ENCODE results near the gene EFCAB8. TPM values are rescaled to one million over a fixed set of nuclear protein-coding genes. Genes with fewer than 3 reads are reported as not detected.
A peak's percentile ranks its signal among the peaks of the same experiment; 100 is the strongest.
"Not testable (repeated sequence)": the region's sequence is repeated elsewhere in the genome, so short reads cannot be mapped to it uniquely, and the experiment has no call there.

EFCAB8 gene
- total and polyA plus RNA-seq, 4 experiments from 2014 or later: 1.5 to 1.8 TPM; not detected in 2

DNA sequence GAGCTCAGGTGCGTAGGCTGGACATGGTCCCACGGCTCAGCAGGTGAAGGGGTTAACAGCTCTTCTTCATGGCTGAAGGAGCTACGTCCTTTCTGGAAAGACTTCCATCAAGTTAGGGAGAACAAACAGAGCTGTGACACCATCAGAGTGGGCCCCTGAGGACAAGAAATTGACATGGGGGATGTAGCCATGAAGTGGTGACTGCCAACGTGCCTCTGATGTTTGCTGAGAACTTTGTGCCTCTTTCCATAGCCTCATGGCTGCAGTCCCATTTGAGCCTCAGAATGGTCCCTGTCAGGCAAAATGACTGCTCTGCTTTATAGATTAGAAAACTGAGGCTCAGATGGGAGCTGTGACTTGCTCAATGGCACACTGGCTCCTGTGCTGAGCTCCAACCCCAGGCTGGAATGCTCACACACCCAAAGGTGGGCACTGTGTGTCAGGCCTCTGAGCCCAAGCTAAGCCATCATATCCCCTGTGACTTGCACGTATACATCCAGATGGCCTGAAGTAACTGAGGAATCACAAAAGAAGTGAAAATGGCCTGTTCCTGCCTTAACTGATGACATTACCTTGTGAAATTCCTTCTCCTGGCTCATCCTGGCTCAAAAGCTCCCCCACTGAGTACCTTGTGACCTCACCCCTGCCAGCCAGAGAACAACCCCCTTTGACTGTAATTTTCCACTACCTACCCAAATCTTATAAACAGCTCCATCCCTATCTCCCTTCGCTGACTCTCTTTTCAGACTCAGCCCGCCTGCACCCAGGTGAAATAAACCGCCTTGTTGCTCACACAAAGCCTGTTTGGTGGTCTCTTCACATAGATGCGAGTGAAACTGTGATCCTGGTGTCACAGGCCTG is 115.7 kb downstream of the EFCAB8 start:
- not testable (repeated sequence) for H3K27me3 Mint-ChIP-seq; DNase-seq; H3K27ac ChIP-seq (ENCODE audit: low read depth, low read length); H3K36me3 ChIP-seq (ENCODE audit: insufficient read depth, low read length); H3K27me3 ChIP-seq (ENCODE audit: insufficient read depth, low read length); H3K4me3 ChIP-seq (ENCODE audit: low read length in 2 of 2)
- peaks cover 0 to 32% (median 18%) of the 10 kb centered on the region in 8 donors for H3K9me3 Mint-ChIP-seq
- peak overlapping the region in 4 of 8 donors; percentile 30 to 54 (median 41) for H3K4me3 Mint-ChIP-seq
- peak overlapping the region in 2 of 7 donors; percentile 87 to 90 for H3K27ac Mint-ChIP-seq
- peaks cover 0 to 13% of the 10 kb centered on the region in 2 donors for H3K9me3 ChIP-seq (ENCODE audit: control insufficient read depth in 1 of 2, low read length in 2 of 2)
- peaks cover 76% of the 10 kb centered on the region for H3K4me1 ChIP-seq (ENCODE audit: insufficient read depth, low read length)
- ChIA-PET POLR2A (ENCODE audit: partially characterized antibody) (interaction anchor here (2.0 to 2.8 kb wide), 2 partner anchors 9 to 13 kb away, joined by 4 to 11 read pairs; no protein-coding TSS in a partner anchor), CTCF (ENCODE audit: partially characterized antibody) (interaction anchor here (2.3 to 10.1 kb wide), 2 partner anchors 9 to 30 kb away, joined by 9 to 86 read pairs; no protein-coding TSS in a partner anchor)
- intact Hi-C loops (cut with micrococcal nuclease): loop anchor here (5.0 to 10.0 kb wide), 3 partner anchors 33 to 440 kb away; partner anchors contain the start of gene BPIFB2
- H3K4me1 Mint-ChIP-seq: peaks cover 8 to 54% (median 31%) of the 10 kb centered on the region in 4 donors
- H3K36me3 Mint-ChIP-seq: peaks cover 11 to 15% of the 10 kb centered on the region in 2 donors

DNA sequence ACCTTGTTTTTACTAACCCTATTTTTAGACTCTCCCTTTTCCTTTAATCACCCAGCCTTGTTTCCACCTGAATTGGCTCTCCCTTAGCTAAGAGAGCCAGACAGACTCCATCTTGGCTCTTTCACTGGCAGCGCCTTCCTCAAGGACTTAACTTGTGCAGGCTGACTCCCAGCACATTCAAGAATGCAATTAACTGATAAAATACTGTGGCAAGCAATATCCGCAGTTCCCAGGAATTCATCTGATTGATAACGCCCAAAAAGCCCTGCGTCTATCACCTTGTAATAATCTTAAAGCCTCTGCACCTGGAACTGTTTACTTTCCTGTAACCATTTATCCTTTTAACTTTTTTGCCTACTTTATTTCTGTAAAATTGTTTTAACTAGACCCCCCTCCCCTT is 116.4 kb downstream of the EFCAB8 start:
- H3K27me3 ChIP-seq (ENCODE audit: insufficient read depth, low read length); H3K4me3 ChIP-seq (ENCODE audit: low read length in 2 of 2); H3K27ac ChIP-seq (ENCODE audit: low read depth, low read length); H3K27me3 Mint-ChIP-seq; H3K36me3 ChIP-seq (ENCODE audit: insufficient read depth, low read length); DNase-seq; CTCF ChIA-PET (ENCODE audit: partially characterized antibody): not testable (repeated sequence)
- Histone ChIP-seq H3K4me1 (ENCODE audit: insufficient read depth, low read length) (peaks cover 70% of the 10 kb centered on the region), H3K9me3 (ENCODE audit: control insufficient read depth in 1 of 2, low read length in 2 of 2) (peaks cover 0 to 13% of the 10 kb centered on the region in 2 donors)
- H3K36me3 Mint-ChIP-seq: peaks cover 11 to 15% of the 10 kb centered on the region in 2 donors
- intact Hi-C loops (cut with micrococcal nuclease): loop anchor here (10.0 kb wide), 2 partner anchors 150 to 440 kb away; no protein-coding TSS in a partner anchor
- H3K4me3 Mint-ChIP-seq: peak overlapping the region in 2 of 8 donors; percentile 31 to 51
- H3K9me3 Mint-ChIP-seq: peaks cover 0 to 32% (median 18%) of the 10 kb centered on the region in 8 donors
- POLR2A ChIA-PET (ENCODE audit: partially characterized antibody): interaction anchor here (2.8 kb wide), 1 partner anchor 9 kb away, joined by 11 read pairs; no protein-coding TSS in a partner anchor
- H3K4me1 Mint-ChIP-seq: peaks cover 8 to 47% (median 29%) of the 10 kb centered on the region in 4 donors
- peak overlapping the region in 3 of 7 donors; percentile 22 to 90 (median 69) for H3K27ac Mint-ChIP-seq

DNA sequence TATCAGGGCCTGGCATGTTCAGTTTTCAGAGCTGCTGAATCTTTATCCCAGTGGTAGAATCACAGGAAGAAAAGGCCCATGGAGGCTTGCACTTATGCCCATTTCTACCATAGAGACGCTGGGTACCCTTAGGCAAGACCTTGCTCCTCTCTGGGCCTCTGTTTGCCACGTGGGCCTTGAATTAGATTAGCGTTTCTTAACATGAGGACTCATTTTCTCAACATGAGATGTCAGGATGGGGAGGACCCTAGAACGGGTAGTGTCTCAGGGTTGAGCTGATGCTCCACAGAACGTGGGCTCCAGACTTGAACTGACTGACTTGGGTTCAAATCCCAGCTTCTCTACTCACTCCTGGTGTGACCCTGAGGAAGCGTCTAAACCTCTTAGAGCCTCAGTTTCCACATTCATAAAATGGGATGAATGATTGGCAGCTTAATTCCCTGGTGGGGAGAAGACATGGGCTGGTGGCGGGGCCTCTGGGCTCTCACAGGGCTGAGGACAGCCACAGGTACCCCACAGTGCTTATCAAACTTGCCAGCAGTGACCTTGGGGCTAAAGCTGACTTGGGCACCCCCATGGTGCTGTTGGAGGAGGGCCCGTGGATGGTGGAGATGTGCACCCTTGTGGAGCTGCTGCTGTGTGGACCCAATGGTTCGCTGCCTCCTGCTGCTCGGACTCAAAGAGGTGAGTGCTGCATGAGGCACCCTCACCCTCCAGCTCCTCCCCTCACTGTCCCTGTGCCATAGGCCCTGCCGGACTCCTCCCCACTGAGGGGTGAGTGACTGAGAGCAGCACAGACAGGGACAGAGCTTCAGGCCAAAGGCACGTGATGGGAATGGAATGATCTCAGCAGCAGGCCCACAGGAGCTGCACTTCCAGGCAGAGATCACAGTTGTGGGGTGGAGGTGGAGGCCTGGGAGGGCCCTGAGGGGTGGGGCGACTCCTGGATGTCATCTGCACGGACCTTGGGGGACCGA is 117.3 kb downstream of the EFCAB8 start:
- peak overlapping the region; percentile 77 to 92 (median 87) for H3K27ac Mint-ChIP-seq

GRCh38 chr20:32976746-32977145 is 118.0 kb downstream of the EFCAB8 start:
- POLR2A ChIA-PET (ENCODE audit: partially characterized antibody): interaction anchor here (0.9 to 1.3 kb wide), 3 partner anchors 8 to 11 kb away, joined by 3 to 7 read pairs (median 4); no protein-coding TSS in a partner anchor
- Histone ChIP-seq H3K9me3 (ENCODE audit: control insufficient read depth in 1 of 2, low read length in 2 of 2) (peaks cover 0 to 13% of the 10 kb centered on the region in 2 donors), H3K36me3 (ENCODE audit: insufficient read depth, low read length) (no peaks in the 10 kb centered on the region), H3K4me3 (ENCODE audit: low read length in 2 of 2) (peak overlapping the region in 1 of 2 donors; percentile 17), H3K27me3 (ENCODE audit: insufficient read depth, low read length) (no peaks in the 10 kb centered on the region), H3K27ac (ENCODE audit: low read depth, low read length) (no peak overlapping the region), H3K4me1 (ENCODE audit: insufficient read depth, low read length) (peaks cover 53% of the 10 kb centered on the region)
- peaks cover 11 to 15% of the 10 kb centered on the region in 2 donors for H3K36me3 Mint-ChIP-seq
- H3K4me3 Mint-ChIP-seq: peak overlapping the region in 5 of 8 donors; percentile 9 to 78 (median 63)
- intact Hi-C loops (cut with micrococcal nuclease): loop anchor here (10.0 kb wide), 2 partner anchors 152 to 442 kb away; no protein-coding TSS in a partner anchor
- peaks cover 8 to 41% (median 32%) of the 10 kb centered on the region in 4 donors for H3K4me1 Mint-ChIP-seq
- CTCF ChIA-PET (ENCODE audit: partially characterized antibody): interaction anchor here (1.2 to 2.3 kb wide), 2 partner anchors 11 to 31 kb away, joined by 3 to 7 read pairs; no protein-coding TSS in a partner anchor
- peak overlapping the region; percentile 77 to 92 (median 85) for H3K27ac Mint-ChIP-seq
- H3K27me3 Mint-ChIP-seq: no peaks in the 10 kb centered on the region
- DNase-seq: no peak
- peaks cover 0 to 32% (median 18%) of the 10 kb centered on the region in 8 donors for H3K9me3 Mint-ChIP-seq

More for the DNA sequence above, 117.3 kb downstream of the EFCAB8 start:
- peak overlapping the region in 4 of 8 donors; percentile 61 to 78 (median 64) for H3K4me3 Mint-ChIP-seq
- H3K36me3 Mint-ChIP-seq: peaks cover 11 to 15% of the 10 kb centered on the region in 2 donors
- no peaks in the 10 kb centered on the region for H3K27me3 Mint-ChIP-seq
- H3K27ac ChIP-seq (ENCODE audit: low read depth, low read length): peak overlapping the region; percentile 8
- no peak for DNase-seq
- peaks cover 0 to 32% (median 18%) of the 10 kb centered on the region in 8 donors for H3K9me3 Mint-ChIP-seq
- CTCF ChIA-PET (ENCODE audit: partially characterized antibody): interaction anchor here (2.3 kb wide), 1 partner anchor 30 kb away, joined by 7 read pairs; no protein-coding TSS in a partner anchor
- H3K27me3 ChIP-seq (ENCODE audit: insufficient read depth, low read length): no peaks in the 10 kb centered on the region
- peak overlapping the region in 1 of 2 donors; percentile 17 for H3K4me3 ChIP-seq (ENCODE audit: low read length in 2 of 2)
- H3K9me3 ChIP-seq (ENCODE audit: control insufficient read depth in 1 of 2, low read length in 2 of 2): peaks cover 0 to 13% of the 10 kb centered on the region in 2 donors
- POLR2A ChIA-PET (ENCODE audit: partially characterized antibody): interaction anchor here (0.9 to 2.8 kb wide), 4 partner anchors 8 to 10 kb away, joined by 3 to 11 read pairs (median 6); no protein-coding TSS in a partner anchor
- peaks cover 8 to 40% (median 27%) of the 10 kb centered on the region in 4 donors for H3K4me1 Mint-ChIP-seq
- intact Hi-C loops (cut with micrococcal nuclease): loop anchor here (10.0 kb wide), 2 partner anchors 151 to 441 kb away; no protein-coding TSS in a partner anchor
- H3K36me3 ChIP-seq (ENCODE audit: insufficient read depth, low read length): no peaks in the 10 kb centered on the region
- peaks cover 61% of the 10 kb centered on the region for H3K4me1 ChIP-seq (ENCODE audit: insufficient read depth, low read length)

- peak overlapping the region in 2 of 8 donors; percentile 13 to 78 for H3K4me3 Mint-ChIP-seq
- intact Hi-C loops (cut with micrococcal nuclease): loop anchor here (10.0 kb wide), 2 partner anchors 153 to 443 kb away; no protein-coding TSS in a partner anchor
- POLR2A ChIA-PET (ENCODE audit: partially characterized antibody): interaction anchor here (1.3 to 1.4 kb wide), 2 partner anchors 9 to 11 kb away, joined by 3 to 4 read pairs; no protein-coding TSS in a partner anchor
- CTCF ChIA-PET (ENCODE audit: partially characterized antibody): interaction anchor here (1.2 to 2.3 kb wide), 2 partner anchors 12 to 32 kb away, joined by 3 to 7 read pairs; no protein-coding TSS in a partner anchor
- DNase-seq: no peak
- H3K36me3 ChIP-seq (ENCODE audit: insufficient read depth, low read length): no peaks in the 10 kb centered on the region
- H3K36me3 Mint-ChIP-seq: peaks cover 11% of the 10 kb centered on the region in 2 donors
- H3K27ac Mint-ChIP-seq: peak overlapping the region in 6 of 7 donors; percentile 64 to 92 (median 84)
- no peaks in the 10 kb centered on the region for H3K27me3 ChIP-seq (ENCODE audit: insufficient read depth, low read length)
- H3K9me3 Mint-ChIP-seq: peaks cover 0 to 32% (median 18%) of the 10 kb centered on the region in 8 donors
- peaks cover 0 to 13% of the 10 kb centered on the region in 2 donors for H3K9me3 ChIP-seq (ENCODE audit: control insufficient read depth in 1 of 2, low read length in 2 of 2)
- no peaks in the 10 kb centered on the region for H3K27me3 Mint-ChIP-seq
- H3K27ac ChIP-seq (ENCODE audit: low read depth, low read length): no peak overlapping the region
- H3K4me3 ChIP-seq (ENCODE audit: low read length in 2 of 2): no peak overlapping the region
- H3K4me1 Mint-ChIP-seq: peaks cover 8 to 40% (median 32%) of the 10 kb centered on the region in 4 donors
- peaks cover 46% of the 10 kb centered on the region for H3K4me1 ChIP-seq (ENCODE audit: insufficient read depth, low read length)
Observed at GRCh38 chr20:32977281-32978008, 118.7 kb downstream of the EFCAB8 start.
